ENCODE data around the gene ENSA. TPM values are rescaled to one million over a fixed set of nuclear protein-coding genes. Genes with fewer than 3 reads are reported as not detected.
A peak's percentile ranks its signal among the peaks of the same experiment; 100 is the strongest.

Gene ENSA
- total RNA-seq (2022) (253 and 276 TPM in 2 replicates), Bru-seq, nascent RNA (percentile 94 among the genes with signal in this experiment), BruChase-seq, experiment 1, labeled RNA remaining after a 6-hour chase (percentile 98 among the genes with signal in this experiment), BruChase-seq, experiment 2, labeled RNA remaining after a 2-hour chase (percentile 98 among the genes with signal in this experiment)
- long read RNA-seq, transcript ENSA-214 (3 exons, 1,369 nt), result minor isoform, 13 of 195 reads
- long read RNA-seq, transcript ENSA-205 (4 exons, 792 nt), result minor isoform, 16 of 195 reads
- long read RNA-seq, transcript ENSA-208 (4 exons, 2,085 nt), result major isoform, 51 of 195 reads
- long read RNA-seq, transcript ENSA-201 (3 exons, 2,818 nt), result minor isoform, 50 of 195 reads
- long read RNA-seq, partial matches to known transcripts, result 5 of 195 reads
- long read RNA-seq, other reads (novel, unspliced or antisense), result 45 of 195 reads

GRCh38 chr1:150629115-150629928 is at the start of gene ENSA:
Gene ENSA (minus strand): TSS chr1:150629612. CDS start chr1:150629470, 142 bp downstream.
- H3K36me3 Mint-ChIP-seq (ENCODE audit: insufficient read depth, unreplicated experiment), result peaks cover 1% of the 10 kb centered on the region
- no peak within 1 kb of the TSS for H3K27ac Mint-ChIP-seq (ENCODE audit: unreplicated experiment)
- intact Hi-C loops (cut with micrococcal nuclease; ENCODE audit: unreplicated experiment), result loop anchor here (5.0 to 10.0 kb wide), 2 partner anchors 38 to 65 kb away; partner anchors contain the start of gene GOLPH3L
- CTCF ChIA-PET, result interaction anchor here (0.7 to 3.4 kb wide), 13 partner anchors 9 to 184 kb away, joined by 3 to 14 read pairs (median 4); partner anchors contain the start of genes GOLPH3L and MCL1
- peak; percentile 98 for DNase-seq
- BruUV-seq (replicated peaks), result no TSS peak
- peaks cover 23% of the 10 kb centered on the region for H3K4me1 Mint-ChIP-seq (ENCODE audit: low read depth, unreplicated experiment)
- H3K9me3 Mint-ChIP-seq (ENCODE audit: low read depth, unreplicated experiment), result no peaks in the 10 kb centered on the region
- no peaks in the 10 kb centered on the region for H3K27me3 Mint-ChIP-seq (ENCODE audit: unreplicated experiment)
- no peak for TF ChIP-seq CTCF (IDR thresholded peaks at IDR 0.05; ENCODE audit: unreplicated experiment)
- H3K4me3 Mint-ChIP-seq (ENCODE audit: low read depth, unreplicated experiment), result no peak within 1 kb of the TSS

GRCh38 chr1:150678988-150679387 is 49.6 kb upstream of the ENSA start:
- H3K4me1 Mint-ChIP-seq (ENCODE audit: low read depth, unreplicated experiment), result no peaks in the 10 kb centered on the region
- no TSS peak for BruUV-seq (replicated peaks)
- H3K9me3 Mint-ChIP-seq (ENCODE audit: low read depth, unreplicated experiment), result no peaks in the 10 kb centered on the region
- TF ChIP-seq CTCF (IDR thresholded peaks at IDR 0.05; ENCODE audit: unreplicated experiment), result no peak
- H3K27ac Mint-ChIP-seq (ENCODE audit: unreplicated experiment), result no peak overlapping the region
- peaks cover 36% of the 10 kb centered on the region for H3K36me3 Mint-ChIP-seq (ENCODE audit: insufficient read depth, unreplicated experiment)
- intact Hi-C loops (cut with micrococcal nuclease; ENCODE audit: unreplicated experiment), result no loop called here
- DNase-seq, result no peak
- no peak overlapping the region for H3K4me3 Mint-ChIP-seq (ENCODE audit: low read depth, unreplicated experiment)
- CTCF ChIA-PET, result no interaction called here
- no peaks in the 10 kb centered on the region for H3K27me3 Mint-ChIP-seq (ENCODE audit: unreplicated experiment)

GRCh38 chr1:150674881-150675280 is 45.5 kb upstream of the ENSA start:
- peaks cover 57% of the 10 kb centered on the region for H3K36me3 Mint-ChIP-seq (ENCODE audit: insufficient read depth, unreplicated experiment)
- no peaks in the 10 kb centered on the region for H3K9me3 Mint-ChIP-seq (ENCODE audit: low read depth, unreplicated experiment)
- DNase-seq, result no peak
- no TSS peak for BruUV-seq (replicated peaks)
- H3K27me3 Mint-ChIP-seq (ENCODE audit: unreplicated experiment), result no peaks in the 10 kb centered on the region
- TF ChIP-seq CTCF (IDR thresholded peaks at IDR 0.05; ENCODE audit: unreplicated experiment), result no peak
- CTCF ChIA-PET, result interaction anchor here (1.5 kb wide), 1 partner anchor 22 kb away, joined by 4 read pairs; the partner anchor contains the start of gene GOLPH3L
- intact Hi-C loops (cut with micrococcal nuclease; ENCODE audit: unreplicated experiment), result no loop called here
- no peak overlapping the region for H3K27ac Mint-ChIP-seq (ENCODE audit: unreplicated experiment)
- H3K4me1 Mint-ChIP-seq (ENCODE audit: low read depth, unreplicated experiment), result no peaks in the 10 kb centered on the region
- no peak overlapping the region for H3K4me3 Mint-ChIP-seq (ENCODE audit: low read depth, unreplicated experiment)

- no peak for TF ChIP-seq CTCF (IDR thresholded peaks at IDR 0.05; ENCODE audit: unreplicated experiment)
- intact Hi-C loops (cut with micrococcal nuclease; ENCODE audit: unreplicated experiment), result no loop called here
- DNase-seq, result no peak
- no peak overlapping the region for H3K4me3 Mint-ChIP-seq (ENCODE audit: low read depth, unreplicated experiment)
- BruUV-seq (replicated peaks), result no TSS peak
- no peak overlapping the region for H3K27ac Mint-ChIP-seq (ENCODE audit: unreplicated experiment)
- H3K36me3 Mint-ChIP-seq (ENCODE audit: insufficient read depth, unreplicated experiment), result peaks cover 63% of the 10 kb centered on the region
- no peaks in the 10 kb centered on the region for H3K27me3 Mint-ChIP-seq (ENCODE audit: unreplicated experiment)
- no peaks in the 10 kb centered on the region for H3K9me3 Mint-ChIP-seq (ENCODE audit: low read depth, unreplicated experiment)
- peaks cover 41% of the 10 kb centered on the region for H3K4me1 Mint-ChIP-seq (ENCODE audit: low read depth, unreplicated experiment)
- CTCF ChIA-PET, result interaction anchor here (0.5 to 0.7 kb wide), 3 partner anchors 26 to 432 kb away, joined by 3 read pairs; no protein-coding TSS in a partner anchor
Observed at GRCh38 chr1:150663321-150663720, 33.9 kb upstream of the ENSA start.
